ENCODE results near the gene MADD. TPM values are rescaled to one million over a fixed set of nuclear protein-coding genes. Genes with fewer than 3 reads are reported as not detected.

Gene MADD
- total RNA-seq, 1 experiment from 2014 or later = 41.0 TPM

DNA sequence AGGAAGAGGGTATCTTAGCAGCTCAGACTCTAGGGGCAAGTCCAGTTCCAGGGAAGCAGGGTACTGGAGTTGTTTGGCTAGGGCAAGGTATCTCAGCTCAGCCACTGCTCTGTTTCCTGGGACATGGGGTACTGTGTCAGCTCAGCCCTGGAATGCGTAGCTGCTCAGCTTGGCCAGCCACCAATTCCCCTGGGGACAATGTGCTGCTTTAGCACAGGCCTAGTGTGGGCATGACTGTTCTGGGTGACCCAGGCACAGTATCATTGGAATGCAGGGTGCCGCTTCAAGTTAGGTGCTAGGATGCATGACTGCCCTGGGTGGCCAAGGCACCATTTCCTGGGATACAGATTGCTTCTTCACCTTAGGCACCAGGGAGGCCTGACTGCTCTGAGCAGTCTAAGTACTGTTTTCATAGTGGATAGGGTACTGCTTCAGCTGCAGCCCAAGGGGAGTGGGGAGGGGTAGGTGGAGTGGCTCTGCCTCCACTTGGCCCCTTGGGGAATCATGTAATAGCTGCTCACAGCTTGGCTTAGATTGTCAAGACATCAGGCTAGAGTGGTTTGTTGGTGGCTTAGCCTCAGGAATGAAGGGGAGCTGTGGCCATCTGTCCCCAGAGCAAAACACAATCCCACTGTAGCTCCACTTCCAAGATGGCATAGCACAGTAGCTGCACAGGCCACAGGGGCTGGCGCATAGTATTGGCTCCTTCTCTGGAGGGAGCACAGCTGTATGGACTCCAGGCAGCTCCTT lies 36.0 kb downstream of the MADD start:
- H4K8ac ChIP-seq (replicated peaks; ENCODE audit: insufficient read length, low read depth, low read length) = no peak overlapping the region
- H3K4me1 ChIP-seq (ENCODE audit: insufficient read depth, low read length) = no peaks in the 10 kb centered on the region
- H2AFZ ChIP-seq (ENCODE audit: low read length) = no peak overlapping the region
- no peak overlapping the region for H3K23ac ChIP-seq (ENCODE audit: insufficient read length, low read depth, low read length)
- H3K23me2 ChIP-seq (ENCODE audit: insufficient read length, low read depth, low read length, poor library complexity, severe bottlenecking) = no peaks in the 10 kb centered on the region
- no peak for DNase-seq
- no peaks in the 10 kb centered on the region for H4K20me1 ChIP-seq (ENCODE audit: control insufficient read depth, insufficient read depth, insufficient read length)
- H2BK120ac ChIP-seq (ENCODE audit: low read depth, low read length, poor library complexity, severe bottlenecking) = no peak overlapping the region
- no peak overlapping the region for H3K9ac ChIP-seq (ENCODE audit: extremely low read depth, insufficient read length, low read length)
- H3K4me2 ChIP-seq (ENCODE audit: insufficient read depth, insufficient read length, low read length) = no peak overlapping the region
- H3K18ac ChIP-seq (ENCODE audit: insufficient read length, low read depth, low read length) = no peak overlapping the region
- H2BK20ac ChIP-seq (ENCODE audit: low read depth, low read length, poor library complexity, severe bottlenecking) = no peak overlapping the region
- H3K27me3 ChIP-seq (ENCODE audit: insufficient read depth, low read length) = no peaks in the 10 kb centered on the region
- H3K79me1 ChIP-seq (ENCODE audit: insufficient read depth, low read depth, low read length, poor library complexity, severe bottlenecking) = no peaks in the 10 kb centered on the region
- no peaks in the 10 kb centered on the region for H3K79me2 ChIP-seq (ENCODE audit: insufficient read depth, low read length)
- TF ChIP-seq, protein P1, sequence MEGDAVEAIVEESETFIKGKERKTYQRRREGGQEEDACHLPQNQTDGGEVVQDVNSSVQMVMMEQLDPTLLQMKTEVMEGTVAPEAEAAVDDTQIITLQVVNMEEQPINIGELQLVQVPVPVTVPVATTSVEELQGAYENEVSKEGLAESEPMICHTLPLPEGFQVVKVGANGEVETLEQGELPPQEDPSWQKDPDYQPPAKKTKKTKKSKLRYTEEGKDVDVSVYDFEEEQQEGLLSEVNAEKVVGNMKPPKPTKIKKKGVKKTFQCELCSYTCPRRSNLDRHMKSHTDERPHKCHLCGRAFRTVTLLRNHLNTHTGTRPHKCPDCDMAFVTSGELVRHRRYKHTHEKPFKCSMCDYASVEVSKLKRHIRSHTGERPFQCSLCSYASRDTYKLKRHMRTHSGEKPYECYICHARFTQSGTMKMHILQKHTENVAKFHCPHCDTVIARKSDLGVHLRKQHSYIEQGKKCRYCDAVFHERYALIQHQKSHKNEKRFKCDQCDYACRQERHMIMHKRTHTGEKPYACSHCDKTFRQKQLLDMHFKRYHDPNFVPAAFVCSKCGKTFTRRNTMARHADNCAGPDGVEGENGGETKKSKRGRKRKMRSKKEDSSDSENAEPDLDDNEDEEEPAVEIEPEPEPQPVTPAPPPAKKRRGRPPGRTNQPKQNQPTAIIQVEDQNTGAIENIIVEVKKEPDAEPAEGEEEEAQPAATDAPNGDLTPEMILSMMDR (conservative IDR thresholded peaks at IDR 0.05) = no peak
- H3K27ac ChIP-seq (ENCODE audit: insufficient read length, low read depth, low read length) = no peak overlapping the region
- H4K5ac ChIP-seq (ENCODE audit: insufficient read length, low read depth, low read length) = no peak overlapping the region
- Mint-ChIP-seq H3K27me3 (ENCODE audit: low read depth) (no peaks in the 10 kb centered on the region), H3K36me3 (ENCODE audit: insufficient read depth in 1 of 3, low read depth in 3 of 3) (peaks cover 33 to 64% (median 52%) of the 10 kb centered on the region in 3 experiments), H3K4me1 (peaks cover 4 to 16% of the 10 kb centered on the region in 2 experiments), H3K4me3 (no peak overlapping the region), H3K9me3 (peaks cover 10 to 12% of the 10 kb centered on the region in 2 experiments; a peak in 4 of 5 replicates), H3K27ac (peak overlapping the region in 1 of 3 experiments; percentile 82; a peak in 2 of 7 replicates)
- no peak overlapping the region for H2BK15ac ChIP-seq (ENCODE audit: low read depth, low read length)
- no peak overlapping the region for H3K4ac ChIP-seq (ENCODE audit: low read depth, low read length)
- H2BK5ac ChIP-seq (ENCODE audit: insufficient read length, low read length) = no peak overlapping the region
- no peak overlapping the region for H3K14ac ChIP-seq (ENCODE audit: insufficient read depth, low read length)
- H3K9me3 ChIP-seq (ENCODE audit: control insufficient read depth, low read depth, low read length) = no peaks in the 10 kb centered on the region
- no CpG with 5 or more reads among the region's 3 CpGs for WGBS (ENCODE audit: extremely low coverage, insufficient read length, low lambda C conversion rate)
- no peak overlapping the region for H2AK5ac ChIP-seq (ENCODE audit: insufficient read length, low read length)
- H2BK12ac ChIP-seq (ENCODE audit: insufficient read length, low read depth, low read length) = no peak overlapping the region
- H4K91ac ChIP-seq (ENCODE audit: insufficient read length, low read depth, low read length) = no peak overlapping the region
- H3T11ph ChIP-seq (ENCODE audit: low read length) = no peak overlapping the region
- no peak overlapping the region for H3K56ac ChIP-seq (ENCODE audit: insufficient read length, low read depth, low read length)
